IPS-18c (cell line): Measurements from ENCODE around the gene STUM.
"Not testable (repeated sequence)": the region's sequence is repeated elsewhere in the genome, so short reads cannot be mapped to it uniquely, and the experiment has no call there.

Experiments
- H3K4me3 ChIP-seq: 2 replicates; pipeline ENCODE4 v1.7.0; 2013; ENCODE audit warnings: low read depth, mild to moderate bottlenecking, low read length, moderate library complexity; ENCODE audit not compliant: insufficient read depth
- H3K9me3 ChIP-seq: one replicate; pipeline ENCODE4 v1.6.1; 2013; ENCODE audit warnings: mild to moderate bottlenecking, low read length, moderate library complexity; ENCODE audit not compliant: control insufficient read depth, insufficient read depth

STUM gene

GRCh38 chr1:226635456-226635941 lies 86.9 kb downstream of the STUM start:
- Histone ChIP-seq H3K4me3 (no peak overlapping the region), H3K9me3 (peaks cover 2% of the 10 kb centered on the region)

DNA sequence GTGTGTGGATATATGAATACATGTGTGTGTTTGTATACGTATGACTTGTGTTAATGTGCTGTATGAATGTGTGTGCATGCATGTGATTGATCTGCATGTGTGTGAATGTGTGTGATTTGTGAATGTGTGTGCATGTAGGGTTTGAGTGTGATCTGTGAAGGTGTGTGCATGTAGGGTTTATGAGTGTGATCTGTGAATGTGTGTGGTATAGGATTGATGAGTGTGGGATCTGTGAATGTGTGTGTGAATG lies 88.2 kb downstream of the STUM start:
- no peak overlapping the region for H3K4me3 ChIP-seq
- H3K9me3 ChIP-seq = peaks cover 2% of the 10 kb centered on the region

DNA sequence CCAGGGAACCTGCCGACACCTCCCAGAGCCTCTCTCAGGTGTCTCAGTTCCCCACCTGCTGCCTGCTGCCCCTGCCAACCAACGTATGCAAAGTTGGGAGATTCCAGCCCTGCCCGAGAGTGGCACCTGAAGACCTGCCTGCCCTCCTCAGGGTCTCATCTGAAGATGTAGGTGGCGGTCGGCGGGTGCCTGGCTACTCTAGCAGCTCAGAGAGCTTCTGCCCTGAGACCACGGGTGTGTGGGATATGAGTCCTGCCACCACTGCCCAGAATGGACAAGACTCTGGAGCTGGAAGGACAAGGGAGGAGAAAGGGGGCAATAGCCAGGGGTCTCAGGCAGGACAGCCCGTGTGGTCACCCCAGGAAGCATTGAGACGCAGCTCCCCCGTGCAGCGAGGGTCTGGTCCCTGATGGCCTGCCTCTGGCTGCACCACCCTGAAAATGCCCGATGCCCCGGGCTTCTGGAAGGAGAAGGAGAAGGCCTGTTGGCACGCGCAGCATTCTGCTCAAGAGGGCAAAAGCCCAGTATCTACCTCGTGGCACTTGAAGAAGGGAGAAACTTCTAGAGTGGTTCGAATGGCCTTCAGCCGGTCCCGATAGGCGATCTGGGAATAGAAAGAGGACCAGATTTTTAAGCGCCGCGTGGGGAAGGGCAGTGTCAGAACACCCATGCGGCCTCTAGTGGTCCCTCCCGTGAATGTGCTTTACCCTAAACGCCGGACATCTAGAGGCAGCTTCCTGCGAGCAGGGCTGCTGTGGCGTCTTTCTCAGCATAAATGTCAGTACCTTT lies 88.8 kb downstream of the STUM start:
- no peak overlapping the region for H3K4me3 ChIP-seq
- H3K9me3 ChIP-seq = no peaks in the 10 kb centered on the region

DNA sequence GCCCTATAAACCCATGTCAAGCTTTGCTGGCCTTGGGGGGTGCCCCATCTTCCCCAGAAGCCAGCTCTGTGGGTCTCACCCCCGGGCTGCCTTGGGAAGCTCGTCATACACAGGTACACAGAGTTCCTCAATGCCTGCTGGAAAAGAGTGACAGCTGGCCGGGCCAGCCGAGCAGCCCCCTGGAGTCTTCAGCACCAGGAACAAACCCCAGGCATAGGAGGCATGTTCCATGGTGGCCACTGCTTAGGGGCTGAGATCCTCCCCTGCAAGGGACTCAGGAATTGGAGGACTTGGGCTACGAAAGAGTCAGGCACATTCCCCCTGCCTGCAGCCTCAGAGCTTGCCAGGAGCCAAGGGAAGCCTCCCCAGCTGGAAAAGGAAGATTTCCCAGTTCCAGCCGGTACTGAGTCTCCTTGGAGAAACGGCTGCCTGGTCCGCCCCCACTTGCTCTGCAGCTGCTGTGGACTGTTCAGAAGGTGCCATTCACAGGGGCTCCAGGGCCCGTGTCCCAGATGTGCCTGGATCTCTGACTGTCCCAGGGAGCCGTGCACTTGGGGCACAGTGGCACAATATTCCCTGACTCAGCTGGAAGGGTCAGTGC lies 89.5 kb downstream of the STUM start:
- H3K4me3 ChIP-seq = no peak overlapping the region
- no peaks in the 10 kb centered on the region for H3K9me3 ChIP-seq

GRCh38 chr1:226638608-226639007 lies 90.0 kb downstream of the STUM start:
- Histone ChIP-seq H3K4me3 (no peak overlapping the region), H3K9me3 (no peaks in the 10 kb centered on the region)

DNA sequence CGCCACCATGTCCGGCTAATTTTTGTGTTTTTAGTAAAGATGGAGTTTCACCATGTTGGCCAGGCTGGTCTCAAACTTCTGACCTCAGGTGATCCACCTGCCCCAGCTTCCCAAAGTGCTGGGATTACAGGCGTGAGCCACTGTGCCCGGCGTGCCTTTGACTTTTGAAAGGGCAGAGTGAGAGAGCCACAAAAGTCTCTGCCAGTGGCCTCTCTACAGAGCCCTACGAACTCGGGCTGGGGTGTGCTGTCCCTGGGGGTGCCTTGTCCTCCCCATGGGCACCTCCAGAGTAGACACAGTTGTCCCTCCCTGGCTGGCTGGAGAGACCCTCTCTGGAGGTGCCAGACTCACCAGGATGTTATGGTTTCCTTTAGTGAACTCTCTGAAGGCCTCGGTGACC lies 90.6 kb downstream of the STUM start:
- not testable (repeated sequence) for H3K4me3 ChIP-seq, H3K9me3 ChIP-seq

- no peaks in the 10 kb centered on the region for H3K9me3 ChIP-seq
- H3K4me3 ChIP-seq = no peak overlapping the region
Measured at GRCh38 chr1:226639631-226640061, 91.1 kb downstream of the STUM start.

DNA sequence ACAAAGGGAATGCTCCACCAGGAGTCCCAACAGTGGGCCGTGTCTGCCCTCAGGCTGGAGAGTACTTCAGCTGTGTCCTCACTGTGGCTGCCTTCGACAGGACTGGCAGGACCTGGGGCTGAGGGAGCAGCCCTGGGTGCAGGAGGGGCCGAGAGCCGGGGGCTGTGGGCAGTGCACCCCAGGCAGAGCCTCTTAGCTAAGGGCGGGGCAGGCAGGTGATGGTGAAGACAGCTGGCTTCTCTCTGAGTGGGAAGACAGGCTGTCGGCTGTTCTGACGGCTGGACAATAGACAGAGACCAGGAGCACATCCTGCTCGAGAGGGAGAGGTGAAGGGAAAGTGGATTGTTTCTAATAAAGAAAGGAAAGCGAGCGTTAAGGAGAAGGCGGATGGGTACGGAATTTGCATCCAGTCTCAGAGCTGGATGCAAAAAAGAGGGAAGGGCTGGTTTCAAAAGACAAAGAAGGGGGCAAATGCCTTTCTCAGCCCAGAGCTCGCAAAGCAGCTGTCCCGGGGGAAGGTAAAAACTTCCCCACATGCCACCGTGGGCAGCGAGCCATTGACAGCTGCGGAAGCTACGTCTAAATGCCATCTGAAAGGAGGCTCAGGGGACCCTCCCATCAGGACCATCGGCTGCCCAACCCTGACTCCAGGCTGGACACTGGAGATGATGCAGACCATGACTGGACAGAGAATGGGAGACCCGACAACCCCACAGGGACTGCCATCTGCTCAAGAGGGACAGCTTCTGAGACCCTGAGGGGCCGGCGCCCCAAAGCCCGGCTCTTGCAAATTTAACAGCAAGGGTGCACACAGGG lies 92.0 kb downstream of the STUM start:
- no peak overlapping the region for H3K4me3 ChIP-seq
- H3K9me3 ChIP-seq = no peaks in the 10 kb centered on the region

DNA sequence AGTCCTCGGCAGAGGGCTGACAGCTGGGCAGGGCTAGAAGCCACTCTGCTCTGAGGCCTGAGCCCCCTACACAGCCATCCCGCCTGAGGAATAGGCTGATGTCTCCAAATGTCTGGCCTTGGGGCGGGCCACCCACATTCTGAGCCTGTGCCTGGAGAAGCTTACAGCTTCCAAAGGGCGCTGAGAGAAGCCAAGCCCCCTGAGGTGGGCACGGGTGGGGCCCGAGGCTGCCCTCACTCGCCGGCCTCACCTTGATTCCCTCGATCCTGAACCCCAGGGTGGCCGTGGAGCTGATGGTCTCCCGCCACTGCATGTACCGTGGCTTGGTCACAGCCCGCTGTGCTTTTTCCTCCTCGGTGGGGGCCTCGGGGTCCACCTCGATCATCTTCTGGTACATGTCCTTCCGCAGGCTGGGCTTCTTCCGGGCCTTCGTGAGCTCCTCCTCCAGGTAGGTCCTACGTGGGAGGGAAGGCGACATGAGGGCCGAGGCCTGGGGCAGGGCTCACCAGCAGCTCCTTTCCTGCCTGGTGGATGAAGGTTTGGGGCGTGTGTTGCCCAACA lies 93.2 kb downstream of the STUM start:
- Histone ChIP-seq H3K9me3 (no peaks in the 10 kb centered on the region), H3K4me3 (no peak overlapping the region)

DNA sequence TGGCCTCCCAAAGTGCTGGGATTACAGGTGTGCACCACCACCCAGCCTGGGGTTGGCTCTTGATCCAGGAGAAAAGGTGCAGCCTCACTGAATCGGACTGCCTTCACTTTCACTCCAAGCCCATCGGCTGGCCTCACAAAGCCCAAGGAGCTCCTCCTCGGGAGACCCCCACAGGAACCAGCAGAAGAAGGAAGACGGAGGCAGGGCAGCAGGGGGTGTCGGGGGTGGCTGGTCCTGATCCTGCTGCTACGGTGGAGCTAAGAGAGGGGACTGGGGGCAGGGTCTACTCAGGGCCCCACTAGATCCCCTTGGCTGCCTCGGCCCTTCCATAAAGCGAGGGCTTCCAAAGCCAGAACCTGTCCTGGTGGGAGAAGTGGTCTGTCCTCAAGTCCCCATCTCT lies 93.9 kb downstream of the STUM start:
- H3K4me3 ChIP-seq = no peak overlapping the region
- H3K9me3 ChIP-seq = no peaks in the 10 kb centered on the region

GRCh38 chr1:226643177-226643576 lies 94.6 kb downstream of the STUM start:
- Histone ChIP-seq H3K9me3 (no peaks in the 10 kb centered on the region), H3K4me3 (no peak overlapping the region)

DNA sequence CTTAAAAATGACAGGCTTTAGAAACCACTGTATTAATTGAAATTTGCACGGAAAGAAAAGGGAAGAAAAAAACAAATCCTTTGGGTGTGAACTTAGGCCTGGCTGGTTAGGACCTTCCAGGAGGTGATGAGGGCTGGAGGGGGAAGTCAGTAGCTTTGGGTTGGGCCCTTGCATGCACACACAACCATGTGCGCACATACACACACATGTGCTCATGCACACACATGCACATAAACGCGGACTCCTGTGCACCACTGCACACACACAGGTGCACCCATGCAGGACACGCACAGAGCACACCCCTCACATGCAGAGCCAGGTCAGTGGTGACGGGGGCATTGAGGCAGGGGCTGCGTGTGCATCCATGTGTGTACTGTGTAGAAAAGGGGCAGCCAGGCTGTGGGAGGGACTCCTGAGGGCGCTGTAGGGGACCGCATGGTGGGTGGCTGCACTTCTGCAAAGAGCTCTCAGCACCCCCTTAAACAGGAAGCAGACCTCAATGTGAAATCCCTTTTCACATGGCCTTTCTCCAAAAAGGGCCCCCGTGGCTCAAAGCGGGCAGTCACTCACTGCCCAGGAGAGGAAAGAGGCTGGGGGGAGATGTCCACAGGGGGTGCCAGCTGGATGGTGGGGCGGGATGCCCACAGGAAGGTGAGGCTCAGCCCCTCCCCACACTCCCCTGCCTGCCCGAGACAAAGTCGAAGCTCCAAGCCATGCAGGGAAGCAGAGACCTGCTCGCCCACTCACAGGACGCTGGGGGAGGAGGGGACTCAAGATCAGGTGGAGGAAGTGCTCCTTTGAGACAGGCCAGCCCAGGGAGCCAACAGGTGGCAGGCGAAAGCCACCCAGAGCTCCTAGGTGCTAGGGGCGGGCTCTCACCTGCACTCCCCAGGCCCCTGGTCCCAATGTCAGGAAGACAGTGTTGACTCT lies 95.3 kb downstream of the STUM start:
- Histone ChIP-seq H3K9me3 (no peaks in the 10 kb centered on the region), H3K4me3 (no peak overlapping the region)

GRCh38 chr1:226644541-226645176 lies 96.1 kb downstream of the STUM start:
- no peak overlapping the region for H3K4me3 ChIP-seq
- no peaks in the 10 kb centered on the region for H3K9me3 ChIP-seq

DNA sequence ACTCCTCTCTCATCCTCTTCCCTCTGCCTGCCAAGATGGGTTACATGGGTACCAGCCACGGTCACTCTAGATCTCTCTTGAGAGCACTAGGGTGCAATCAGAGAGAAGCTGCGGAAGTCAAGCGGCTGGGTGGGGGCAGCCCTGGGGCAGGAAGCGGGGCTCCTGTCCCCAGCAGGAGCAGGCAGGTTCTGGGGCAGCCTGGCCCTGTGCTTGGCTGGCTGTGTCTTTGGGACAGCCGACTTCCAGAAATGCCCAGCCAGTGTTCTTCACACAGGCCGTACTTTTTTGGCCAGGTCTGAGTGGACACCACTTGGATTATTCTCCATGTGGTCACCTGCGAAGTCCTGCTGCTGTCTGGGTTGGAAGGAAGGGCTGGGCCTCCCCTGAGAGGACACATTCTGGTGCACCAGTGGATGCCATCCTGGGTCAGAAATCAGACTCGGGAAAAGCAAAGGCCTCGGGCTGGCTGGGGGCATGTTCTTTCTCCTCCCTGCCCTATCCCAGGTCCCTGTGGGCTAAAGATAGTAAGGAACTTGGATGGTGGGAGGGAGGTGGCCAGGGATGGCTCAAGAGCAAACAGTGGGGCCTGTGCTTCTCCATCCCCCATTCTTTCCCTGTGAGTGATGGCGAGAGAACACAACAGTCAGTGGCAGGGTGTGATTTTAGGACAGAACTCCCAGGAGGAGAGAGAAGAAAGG lies 96.9 kb downstream of the STUM start:
- H3K9me3 ChIP-seq = no peaks in the 10 kb centered on the region
- no peak overlapping the region for H3K4me3 ChIP-seq

DNA sequence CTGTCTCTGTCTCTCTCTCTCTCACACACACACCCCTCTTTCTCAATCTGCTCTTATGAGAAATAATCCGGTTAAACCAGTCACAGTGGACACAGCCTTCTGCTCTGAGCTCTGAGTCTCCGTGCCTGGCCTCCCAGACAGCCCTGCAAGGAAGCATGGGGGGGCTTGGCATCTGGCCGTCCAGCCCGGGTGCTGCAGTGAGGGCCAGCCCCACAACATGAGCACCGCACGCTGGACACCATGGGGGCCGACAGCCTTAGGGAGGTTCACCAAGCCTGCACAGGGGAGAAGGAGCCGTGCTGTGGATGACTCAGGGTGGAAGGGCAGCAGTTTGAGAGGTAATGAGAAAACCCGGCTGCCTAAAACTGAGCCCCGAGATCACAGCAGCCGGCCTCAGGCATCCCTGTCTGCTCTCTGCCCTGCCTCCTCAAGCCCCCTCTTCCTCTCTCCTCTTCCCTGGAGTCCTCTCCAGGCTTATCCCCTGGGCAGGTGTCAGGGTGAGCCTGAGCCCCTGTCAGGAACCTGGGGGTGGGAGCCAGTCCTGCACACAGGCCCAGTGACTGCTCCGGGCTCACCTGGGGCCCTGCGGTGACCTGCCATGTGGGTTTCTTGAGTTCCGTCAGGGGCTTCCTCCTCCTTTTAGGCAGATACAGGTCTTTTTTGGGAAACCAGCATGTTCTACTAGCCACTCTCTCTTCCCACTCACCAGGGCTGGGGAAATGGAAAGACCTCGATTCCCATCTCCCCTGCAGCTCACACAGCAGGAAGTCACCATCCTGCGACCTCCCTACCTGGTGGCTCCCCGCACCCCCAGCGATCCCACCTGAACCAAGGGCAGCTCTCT lies 97.7 kb downstream of the STUM start:
- no peak overlapping the region for H3K4me3 ChIP-seq
- H3K9me3 ChIP-seq = no peaks in the 10 kb centered on the region
